ENCODE results near the gene GPATCH1.

DNA sequence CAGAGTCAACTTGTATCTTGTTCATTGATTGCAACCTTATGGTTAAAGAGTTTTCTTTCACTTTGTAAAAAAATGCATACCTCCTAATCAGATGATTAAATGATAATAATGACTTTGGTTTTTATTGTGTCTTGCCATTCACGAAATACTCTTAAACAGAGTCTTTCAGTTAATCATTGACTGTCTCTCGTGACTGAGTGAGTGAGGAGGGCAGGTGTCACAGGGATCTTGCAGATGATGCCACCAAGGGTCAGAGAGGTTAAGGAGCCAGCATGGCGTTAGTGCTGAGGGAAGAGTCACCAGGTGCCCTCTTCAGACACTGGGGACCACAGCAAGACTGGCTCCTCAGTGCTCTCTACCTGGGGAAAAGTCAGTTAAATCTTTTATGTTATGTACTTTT, 8.0 kb downstream of the GPATCH1 start:
- TF ChIP-seq, protein P1, sequence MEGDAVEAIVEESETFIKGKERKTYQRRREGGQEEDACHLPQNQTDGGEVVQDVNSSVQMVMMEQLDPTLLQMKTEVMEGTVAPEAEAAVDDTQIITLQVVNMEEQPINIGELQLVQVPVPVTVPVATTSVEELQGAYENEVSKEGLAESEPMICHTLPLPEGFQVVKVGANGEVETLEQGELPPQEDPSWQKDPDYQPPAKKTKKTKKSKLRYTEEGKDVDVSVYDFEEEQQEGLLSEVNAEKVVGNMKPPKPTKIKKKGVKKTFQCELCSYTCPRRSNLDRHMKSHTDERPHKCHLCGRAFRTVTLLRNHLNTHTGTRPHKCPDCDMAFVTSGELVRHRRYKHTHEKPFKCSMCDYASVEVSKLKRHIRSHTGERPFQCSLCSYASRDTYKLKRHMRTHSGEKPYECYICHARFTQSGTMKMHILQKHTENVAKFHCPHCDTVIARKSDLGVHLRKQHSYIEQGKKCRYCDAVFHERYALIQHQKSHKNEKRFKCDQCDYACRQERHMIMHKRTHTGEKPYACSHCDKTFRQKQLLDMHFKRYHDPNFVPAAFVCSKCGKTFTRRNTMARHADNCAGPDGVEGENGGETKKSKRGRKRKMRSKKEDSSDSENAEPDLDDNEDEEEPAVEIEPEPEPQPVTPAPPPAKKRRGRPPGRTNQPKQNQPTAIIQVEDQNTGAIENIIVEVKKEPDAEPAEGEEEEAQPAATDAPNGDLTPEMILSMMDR (conservative IDR thresholded peaks at IDR 0.05; ENCODE audit: low read depth, low read length) = no peak
- TF ChIP-seq EZH2 (IDR thresholded peaks at IDR 0.05; ENCODE audit: borderline replicate concordance, low read depth, low read length, poor library complexity, severe bottlenecking) = no peak
